ENCODE data around the gene CCNY. TPM values are rescaled to one million over a fixed set of nuclear protein-coding genes. Genes with fewer than 3 reads are reported as not detected.

The CCNY gene
- total RNA-seq, 1 experiment from 2014 or later = 122 TPM

GRCh38 chr10:35336921-35337823 lies 863 bp downstream of the CCNY start:
- intact Hi-C loops (cut with micrococcal nuclease; ENCODE audit: unreplicated experiment) = loop anchor here (1.0 to 5.0 kb wide), 4 partner anchors 28 to 210 kb away; no protein-coding TSS in a partner anchor
- Histone ChIP-seq H3K4me1 (peaks cover 52% of the 10 kb centered on the region), H3K4me3 (ENCODE audit: low read depth, low read length) (peak overlapping the region; percentile 99), H3K36me3 (ENCODE audit: control insufficient read depth, insufficient read depth, low read length) (no peaks in the 10 kb centered on the region), H3K9me3 (no peaks in the 10 kb centered on the region), H3K27me3 (replicated peaks; ENCODE audit: control insufficient read depth, insufficient read depth, low read length) (no peaks in the 10 kb centered on the region)
- Mint-ChIP-seq H3K4me1 (ENCODE audit: low read depth, unreplicated experiment) (peaks cover 64% of the 10 kb centered on the region), H3K9me3 (ENCODE audit: unreplicated experiment) (peaks cover 11% of the 10 kb centered on the region), H3K27ac (ENCODE audit: unreplicated experiment) (peak overlapping the region; percentile 62), H3K36me3 (ENCODE audit: insufficient read depth, unreplicated experiment) (peaks cover 34% of the 10 kb centered on the region), H3K27me3 (ENCODE audit: insufficient read depth, unreplicated experiment) (no peaks in the 10 kb centered on the region), H3K4me3 (ENCODE audit: unreplicated experiment) (peak overlapping the region; percentile 97)
- DNase-seq = peak; percentile 72 to 76
- POLR2A ChIA-PET = interaction anchor here (0.6 to 1.4 kb wide), 2 partner anchors 11 to 28 kb away, joined by 3 to 4 read pairs; no protein-coding TSS in a partner anchor
- CTCF ChIA-PET = interaction anchor here (0.5 kb wide), 1 partner anchor 852 kb away, joined by 4 read pairs; no protein-coding TSS in a partner anchor
- no TSS peak for BruUV-seq (replicated peaks)
- TF ChIP-seq CTCF (IDR thresholded peaks at IDR 0.05; ENCODE audit: insufficient read depth in 1 of 2, low read depth in 1 of 2, low read length in 1 of 2, severe bottlenecking in 1 of 2, unreplicated experiment in 1 of 2) = no peak

GRCh38 chr10:35339942-35340341 lies 3.6 kb downstream of the CCNY start:
- intact Hi-C loops (cut with micrococcal nuclease; ENCODE audit: unreplicated experiment) = loop anchor here (5.0 kb wide), 2 partner anchors 117 to 162 kb away; no protein-coding TSS in a partner anchor
- Histone ChIP-seq H3K9me3 (no peaks in the 10 kb centered on the region), H3K36me3 (ENCODE audit: control insufficient read depth, insufficient read depth, low read length) (no peaks in the 10 kb centered on the region), H3K27me3 (replicated peaks; ENCODE audit: control insufficient read depth, insufficient read depth, low read length) (no peaks in the 10 kb centered on the region), H3K4me1 (peaks cover 35% of the 10 kb centered on the region), H3K4me3 (ENCODE audit: low read depth, low read length) (no peak overlapping the region)
- BruUV-seq (replicated peaks) = no TSS peak
- H3K4me1 Mint-ChIP-seq (ENCODE audit: low read depth, unreplicated experiment) = peaks cover 41% of the 10 kb centered on the region
- H3K9me3 Mint-ChIP-seq (ENCODE audit: unreplicated experiment) = no peaks in the 10 kb centered on the region
- H3K27me3 Mint-ChIP-seq (ENCODE audit: insufficient read depth, unreplicated experiment) = no peaks in the 10 kb centered on the region
- peaks cover 21% of the 10 kb centered on the region for H3K36me3 Mint-ChIP-seq (ENCODE audit: insufficient read depth, unreplicated experiment)
- CTCF ChIA-PET = interaction anchor here (0.9 kb wide), 1 partner anchor 11 kb away, joined by 3 read pairs; no protein-coding TSS in a partner anchor
- DNase-seq = no peak
- no peak overlapping the region for H3K27ac Mint-ChIP-seq (ENCODE audit: unreplicated experiment)
- no peak for TF ChIP-seq CTCF (IDR thresholded peaks at IDR 0.05; ENCODE audit: insufficient read depth in 1 of 2, low read depth in 1 of 2, low read length in 1 of 2, severe bottlenecking in 1 of 2, unreplicated experiment in 1 of 2)
- H3K4me3 Mint-ChIP-seq (ENCODE audit: unreplicated experiment) = no peak overlapping the region
- POLR2A ChIA-PET = no interaction called here

GRCh38 chr10:35340975-35341374 lies 4.7 kb downstream of the CCNY start:
- POLR2A ChIA-PET = no interaction called here
- CTCF ChIA-PET = no interaction called here
- no TSS peak for BruUV-seq (replicated peaks)
- peaks cover 44% of the 10 kb centered on the region for H3K4me1 Mint-ChIP-seq (ENCODE audit: low read depth, unreplicated experiment)
- intact Hi-C loops (cut with micrococcal nuclease; ENCODE audit: unreplicated experiment) = no loop called here
- H3K27me3 ChIP-seq (replicated peaks; ENCODE audit: control insufficient read depth, insufficient read depth, low read length) = no peaks in the 10 kb centered on the region
- H3K4me3 Mint-ChIP-seq (ENCODE audit: unreplicated experiment) = no peak overlapping the region
- no peak for TF ChIP-seq CTCF (IDR thresholded peaks at IDR 0.05; ENCODE audit: insufficient read depth in 1 of 2, low read depth in 1 of 2, low read length in 1 of 2, severe bottlenecking in 1 of 2, unreplicated experiment in 1 of 2)
- no peaks in the 10 kb centered on the region for H3K27me3 Mint-ChIP-seq (ENCODE audit: insufficient read depth, unreplicated experiment)
- peaks cover 11% of the 10 kb centered on the region for H3K36me3 Mint-ChIP-seq (ENCODE audit: insufficient read depth, unreplicated experiment)
- H3K9me3 ChIP-seq = no peaks in the 10 kb centered on the region
- no peaks in the 10 kb centered on the region for H3K9me3 Mint-ChIP-seq (ENCODE audit: unreplicated experiment)
- H3K4me3 ChIP-seq (ENCODE audit: low read depth, low read length) = no peak overlapping the region
- peak overlapping the region; percentile 7 for H3K27ac Mint-ChIP-seq (ENCODE audit: unreplicated experiment)
- no peaks in the 10 kb centered on the region for H3K36me3 ChIP-seq (ENCODE audit: control insufficient read depth, insufficient read depth, low read length)
- peaks cover 35% of the 10 kb centered on the region for H3K4me1 ChIP-seq
- peak in 1 of 2 experiments; percentile 13 for DNase-seq

All from Caco-2 (cell line).